ENCODE measurements around the gene DNAH2. TPM values are rescaled to one million over a fixed set of nuclear protein-coding genes. Genes with fewer than 3 reads are reported as not detected.

The DNAH2 gene
- total and polyA plus RNA-seq, 9 of the 15 experiments (the other 6 are each of a cell fraction or from before 2014, with no cell fraction given) = 0.03 TPM; not detected in 8

DNA sequence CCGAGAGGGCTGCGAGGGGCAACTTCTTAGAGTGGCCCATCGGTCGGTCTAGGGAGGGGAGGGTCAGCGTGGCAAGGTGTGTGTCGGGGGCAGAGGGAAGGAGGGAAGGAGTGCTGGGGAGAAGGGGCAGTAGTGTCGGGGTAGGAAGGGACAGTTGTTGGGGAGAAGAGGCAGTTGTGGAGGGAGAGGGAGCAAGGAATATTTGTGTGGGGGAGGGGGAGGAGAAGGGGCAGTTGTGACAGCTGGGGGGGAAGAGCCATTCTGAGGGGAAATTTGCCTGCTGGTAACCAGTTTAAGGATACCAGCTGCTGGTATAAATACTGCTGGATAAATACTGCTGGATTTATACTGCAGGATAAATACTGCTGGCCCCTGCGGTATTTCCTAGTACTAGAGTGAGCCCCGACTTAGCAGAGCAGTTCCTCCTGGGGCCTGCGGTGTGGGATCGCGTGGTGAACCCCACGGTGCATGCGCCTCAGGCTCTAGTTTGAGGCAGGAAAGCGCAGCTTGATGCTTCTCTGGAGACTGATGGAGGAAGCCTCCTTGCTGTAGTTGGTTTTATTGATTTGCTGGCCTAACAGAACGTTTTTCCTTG, 309 bp downstream of the DNAH2 start (continued):
- TF ChIP-seq, protein P1, sequence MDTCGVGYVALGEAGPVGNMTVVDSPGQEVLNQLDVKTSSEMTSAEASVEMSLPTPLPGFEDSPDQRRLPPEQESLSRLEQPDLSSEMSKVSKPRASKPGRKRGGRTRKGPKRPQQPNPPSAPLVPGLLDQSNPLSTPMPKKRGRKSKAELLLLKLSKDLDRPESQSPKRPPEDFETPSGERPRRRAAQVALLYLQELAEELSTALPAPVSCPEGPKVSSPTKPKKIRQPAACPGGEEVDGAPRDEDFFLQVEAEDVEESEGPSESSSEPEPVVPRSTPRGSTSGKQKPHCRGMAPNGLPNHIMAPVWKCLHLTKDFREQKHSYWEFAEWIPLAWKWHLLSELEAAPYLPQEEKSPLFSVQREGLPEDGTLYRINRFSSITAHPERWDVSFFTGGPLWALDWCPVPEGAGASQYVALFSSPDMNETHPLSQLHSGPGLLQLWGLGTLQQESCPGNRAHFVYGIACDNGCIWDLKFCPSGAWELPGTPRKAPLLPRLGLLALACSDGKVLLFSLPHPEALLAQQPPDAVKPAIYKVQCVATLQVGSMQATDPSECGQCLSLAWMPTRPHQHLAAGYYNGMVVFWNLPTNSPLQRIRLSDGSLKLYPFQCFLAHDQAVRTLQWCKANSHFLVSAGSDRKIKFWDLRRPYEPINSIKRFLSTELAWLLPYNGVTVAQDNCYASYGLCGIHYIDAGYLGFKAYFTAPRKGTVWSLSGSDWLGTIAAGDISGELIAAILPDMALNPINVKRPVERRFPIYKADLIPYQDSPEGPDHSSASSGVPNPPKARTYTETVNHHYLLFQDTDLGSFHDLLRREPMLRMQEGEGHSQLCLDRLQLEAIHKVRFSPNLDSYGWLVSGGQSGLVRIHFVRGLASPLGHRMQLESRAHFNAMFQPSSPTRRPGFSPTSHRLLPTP (IDR thresholded peaks at IDR 0.05; ENCODE audit: borderline replicate concordance, extremely low read depth, insufficient read length) = no peak
- TF ChIP-seq, protein P2, sequence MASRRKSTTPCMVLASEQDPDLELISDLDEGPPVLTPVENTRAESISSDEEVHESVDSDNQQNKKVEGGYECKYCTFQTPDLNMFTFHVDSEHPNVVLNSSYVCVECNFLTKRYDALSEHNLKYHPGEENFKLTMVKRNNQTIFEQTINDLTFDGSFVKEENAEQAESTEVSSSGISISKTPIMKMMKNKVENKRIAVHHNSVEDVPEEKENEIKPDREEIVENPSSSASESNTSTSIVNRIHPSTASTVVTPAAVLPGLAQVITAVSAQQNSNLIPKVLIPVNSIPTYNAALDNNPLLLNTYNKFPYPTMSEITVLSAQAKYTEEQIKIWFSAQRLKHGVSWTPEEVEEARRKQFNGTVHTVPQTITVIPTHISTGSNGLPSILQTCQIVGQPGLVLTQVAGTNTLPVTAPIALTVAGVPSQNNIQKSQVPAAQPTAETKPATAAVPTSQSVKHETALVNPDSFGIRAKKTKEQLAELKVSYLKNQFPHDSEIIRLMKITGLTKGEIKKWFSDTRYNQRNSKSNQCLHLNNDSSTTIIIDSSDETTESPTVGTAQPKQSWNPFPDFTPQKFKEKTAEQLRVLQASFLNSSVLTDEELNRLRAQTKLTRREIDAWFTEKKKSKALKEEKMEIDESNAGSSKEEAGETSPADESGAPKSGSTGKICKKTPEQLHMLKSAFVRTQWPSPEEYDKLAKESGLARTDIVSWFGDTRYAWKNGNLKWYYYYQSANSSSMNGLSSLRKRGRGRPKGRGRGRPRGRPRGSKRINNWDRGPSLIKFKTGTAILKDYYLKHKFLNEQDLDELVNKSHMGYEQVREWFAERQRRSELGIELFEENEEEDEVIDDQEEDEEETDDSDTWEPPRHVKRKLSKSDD (conservative IDR thresholded peaks at IDR 0.05; ENCODE audit: low read length) = no peak
- TF ChIP-seq POLR2G (IDR thresholded peaks at IDR 0.05; ENCODE audit: low read depth, low read length) (no peak), SPI1 (IDR thresholded peaks at IDR 0.05; ENCODE audit: borderline replicate concordance, low read depth, low read length) (no peak), HNRNPH1 (optimal IDR thresholded peaks at IDR 0.05; ENCODE audit: low read depth, low read length) (no peak), MECOM (CRISPR knock-in tag; IDR thresholded peaks at IDR 0.05) (no peak), ZFP30 (CRISPR knock-in tag; IDR thresholded peaks at IDR 0.05; ENCODE audit: borderline replicate concordance) (no peak), HDAC1 (IDR thresholded peaks at IDR 0.05) (peak in 1 of 2 experiments; percentile 53; a peak in 1 of 4 replicates), SMARCB1 (IDR thresholded peaks at IDR 0.05; ENCODE audit: insufficient read length, low read depth) (no peak)
- TF ChIP-seq, protein P3, sequence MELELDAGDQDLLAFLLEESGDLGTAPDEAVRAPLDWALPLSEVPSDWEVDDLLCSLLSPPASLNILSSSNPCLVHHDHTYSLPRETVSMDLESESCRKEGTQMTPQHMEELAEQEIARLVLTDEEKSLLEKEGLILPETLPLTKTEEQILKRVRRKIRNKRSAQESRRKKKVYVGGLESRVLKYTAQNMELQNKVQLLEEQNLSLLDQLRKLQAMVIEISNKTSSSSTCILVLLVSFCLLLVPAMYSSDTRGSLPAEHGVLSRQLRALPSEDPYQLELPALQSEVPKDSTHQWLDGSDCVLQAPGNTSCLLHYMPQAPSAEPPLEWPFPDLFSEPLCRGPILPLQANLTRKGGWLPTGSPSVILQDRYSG (tag; conservative IDR thresholded peaks at IDR 0.05; ENCODE audit: low read depth) = no peak

Measured in K562 (cell line).